GM20000 (cell line): ENCODE measurements around the gene CCDC117.
"Not testable (repeated sequence)": the region's sequence is repeated elsewhere in the genome, so short reads cannot be mapped to it uniquely, and the experiment has no call there.

ENCODE experiments used
- DNase-seq: peaks from one replicate; pipeline ENCODE4 v3.0.0; 2012; ENCODE audit warnings: low spot score
- TF ChIP-seq, protein P1 (sequence below): IDR thresholded peaks from 2 replicates; pipeline ENCODE4 v1.5.1; 2012; ENCODE audit warnings: mild to moderate bottlenecking, control low read depth; ENCODE audit errors: extremely low read depth, missing control alignments

The CCDC117 gene

DNA sequence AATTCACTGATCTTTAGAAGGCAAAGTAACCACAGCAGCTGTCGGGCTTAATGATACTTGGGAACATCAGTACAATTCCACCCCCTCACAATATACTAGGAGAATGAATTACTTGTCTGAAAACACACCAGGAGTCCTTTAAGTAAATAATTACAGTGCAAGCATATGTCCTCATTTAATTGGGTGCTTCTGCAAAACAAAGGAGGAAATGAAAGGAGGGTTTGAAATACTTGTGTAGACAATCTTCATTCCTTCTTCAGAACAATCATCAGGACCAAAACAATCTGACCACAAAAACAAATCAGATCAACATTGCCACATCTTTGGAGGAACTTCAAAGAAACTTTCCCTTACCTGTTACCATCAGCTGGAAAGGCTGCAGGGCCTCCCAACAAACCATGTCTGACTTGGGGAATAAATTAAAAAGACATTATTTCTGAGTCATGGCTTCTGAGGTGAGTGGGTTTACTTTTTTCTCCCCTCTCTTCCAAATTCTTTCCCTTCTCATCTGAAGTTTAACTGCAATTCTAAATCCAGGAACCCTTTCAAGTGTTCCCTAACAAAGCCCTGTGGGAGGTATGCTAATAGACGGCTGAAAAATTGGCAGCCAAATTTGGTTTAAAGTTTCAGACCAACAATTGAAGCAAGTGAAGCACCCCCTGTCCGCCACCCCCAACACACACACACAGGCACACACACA, 12.5 kb upstream of the CCDC117 start:
- DNase-seq: no peak
- TF ChIP-seq, protein P1, sequence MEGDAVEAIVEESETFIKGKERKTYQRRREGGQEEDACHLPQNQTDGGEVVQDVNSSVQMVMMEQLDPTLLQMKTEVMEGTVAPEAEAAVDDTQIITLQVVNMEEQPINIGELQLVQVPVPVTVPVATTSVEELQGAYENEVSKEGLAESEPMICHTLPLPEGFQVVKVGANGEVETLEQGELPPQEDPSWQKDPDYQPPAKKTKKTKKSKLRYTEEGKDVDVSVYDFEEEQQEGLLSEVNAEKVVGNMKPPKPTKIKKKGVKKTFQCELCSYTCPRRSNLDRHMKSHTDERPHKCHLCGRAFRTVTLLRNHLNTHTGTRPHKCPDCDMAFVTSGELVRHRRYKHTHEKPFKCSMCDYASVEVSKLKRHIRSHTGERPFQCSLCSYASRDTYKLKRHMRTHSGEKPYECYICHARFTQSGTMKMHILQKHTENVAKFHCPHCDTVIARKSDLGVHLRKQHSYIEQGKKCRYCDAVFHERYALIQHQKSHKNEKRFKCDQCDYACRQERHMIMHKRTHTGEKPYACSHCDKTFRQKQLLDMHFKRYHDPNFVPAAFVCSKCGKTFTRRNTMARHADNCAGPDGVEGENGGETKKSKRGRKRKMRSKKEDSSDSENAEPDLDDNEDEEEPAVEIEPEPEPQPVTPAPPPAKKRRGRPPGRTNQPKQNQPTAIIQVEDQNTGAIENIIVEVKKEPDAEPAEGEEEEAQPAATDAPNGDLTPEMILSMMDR: no peak

DNA sequence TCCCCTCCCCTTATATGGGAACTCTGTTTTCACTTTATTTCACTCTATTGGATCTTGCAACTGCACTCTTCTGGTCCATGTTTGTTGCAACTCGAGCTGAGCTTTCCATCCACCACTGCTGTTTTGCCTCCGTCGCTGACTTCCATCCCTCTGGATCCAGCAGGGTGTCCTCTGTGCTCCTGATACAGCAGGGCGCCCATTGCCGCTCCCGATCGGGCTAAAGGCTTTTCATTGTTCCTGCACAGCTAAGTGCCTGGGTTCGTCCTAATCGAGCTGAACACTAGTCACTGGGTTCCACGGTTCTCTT, 11.1 kb upstream of the CCDC117 start:
- TF ChIP-seq, protein P1: no peak
- no peak for DNase-seq

DNA sequence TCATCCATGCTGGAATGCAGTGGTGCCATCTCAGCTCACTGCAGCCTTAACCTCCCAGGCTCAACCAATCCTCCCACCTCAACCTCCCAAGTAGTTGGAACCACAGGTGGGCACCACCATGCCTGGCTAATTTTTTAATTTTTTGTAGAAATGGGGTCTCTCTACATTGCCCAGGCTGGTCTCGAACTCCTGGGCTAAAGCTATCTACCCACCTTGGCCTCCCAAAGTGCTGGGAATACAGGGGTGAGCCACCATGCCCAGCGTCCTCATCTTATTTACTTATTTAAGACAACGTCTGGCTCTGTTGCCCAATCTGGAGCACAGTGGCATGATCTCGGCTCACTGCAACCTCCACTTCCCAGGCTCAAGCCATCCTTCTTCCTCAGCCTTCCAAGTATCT, 10.5 kb upstream of the CCDC117 start:
- not testable (repeated sequence) for DNase-seq

DNA sequence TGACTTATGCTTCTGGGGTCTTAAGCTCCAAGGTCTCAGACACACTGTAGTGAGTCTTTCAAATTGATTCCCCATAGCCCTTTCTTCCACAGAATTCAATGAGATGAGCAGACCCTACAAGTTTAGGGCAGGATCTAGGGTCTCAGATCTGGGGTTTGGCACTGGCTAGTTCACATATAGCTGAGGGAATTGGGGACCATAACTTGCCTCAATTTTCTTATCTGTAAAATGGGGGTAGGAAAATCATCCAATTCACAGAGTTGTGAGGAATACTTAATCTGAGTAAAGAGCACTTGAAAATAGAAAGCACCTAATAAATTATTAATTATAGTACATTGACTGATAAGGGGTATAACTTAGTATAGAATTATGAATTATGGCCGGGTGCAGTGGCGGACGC, 5.9 kb upstream of the CCDC117 start:
- TF ChIP-seq, protein P1: no peak
- DNase-seq: no peak

DNA sequence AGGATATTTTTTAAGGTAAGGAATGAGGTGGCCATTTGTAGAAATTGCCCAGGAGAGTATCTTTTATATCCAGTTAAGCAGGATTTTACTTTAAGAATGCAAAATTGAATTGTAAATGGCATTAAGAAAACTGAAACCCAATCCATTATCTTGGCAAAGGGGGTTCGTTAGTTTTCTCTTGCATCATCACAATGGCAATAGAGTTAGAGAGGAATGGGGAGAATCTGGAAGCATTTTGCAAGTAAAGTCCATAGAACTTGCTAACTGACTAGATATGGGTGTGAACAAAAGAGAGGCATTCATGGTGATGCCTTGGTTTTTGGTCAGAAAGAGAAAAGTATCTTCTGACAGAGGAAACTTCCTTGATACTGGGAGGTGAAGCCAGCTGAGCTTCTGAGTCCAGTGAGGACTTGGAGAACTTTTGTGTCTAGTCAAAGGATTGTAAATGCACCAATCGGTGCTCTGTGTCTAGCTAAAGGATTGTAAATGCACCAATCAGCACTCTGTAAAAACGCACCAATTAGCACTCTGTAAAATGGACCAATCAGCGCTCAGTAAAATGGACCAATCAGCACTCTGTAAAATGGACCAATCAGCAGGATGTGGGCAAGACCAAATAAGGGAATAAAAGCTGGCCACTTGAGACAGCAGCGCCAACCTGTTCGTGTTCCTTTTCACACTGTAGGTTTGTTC, 3.6 kb upstream of the CCDC117 start:
- DNase-seq: no peak
- TF ChIP-seq, protein P1: no peak

DNA sequence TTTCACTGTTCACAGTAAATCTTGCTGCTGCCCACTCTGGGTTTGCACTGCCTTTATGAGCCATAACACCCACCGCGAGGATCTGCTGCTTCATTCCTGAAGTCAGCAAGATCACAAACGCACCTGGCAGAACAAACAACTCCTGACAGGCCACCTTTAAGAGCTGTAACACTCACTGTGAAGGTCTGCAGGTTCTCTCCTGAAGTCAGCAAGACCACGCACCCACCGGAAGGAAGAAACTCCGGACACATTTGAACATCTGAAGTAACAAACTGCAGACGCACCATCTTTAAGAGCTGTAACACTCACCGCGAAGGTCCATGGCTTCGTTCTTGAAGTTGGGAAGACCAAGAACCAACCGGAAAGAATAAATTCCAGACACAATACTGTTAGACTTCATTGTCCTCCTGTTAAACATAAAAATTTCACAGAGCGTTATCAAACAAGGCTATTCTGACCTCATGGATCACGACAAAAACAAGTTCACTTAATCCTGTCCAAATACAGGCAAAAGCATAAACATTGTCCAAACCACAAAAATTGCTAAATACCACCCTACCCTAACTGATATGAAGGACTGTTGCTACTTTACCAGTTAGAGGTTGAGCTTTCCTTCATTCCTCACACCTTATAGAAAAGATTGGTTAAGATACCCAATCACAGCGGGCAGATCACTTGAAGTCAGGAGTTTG, 3.0 kb upstream of the CCDC117 start:
- no peak for DNase-seq
- TF ChIP-seq, protein P1: no peak

DNA sequence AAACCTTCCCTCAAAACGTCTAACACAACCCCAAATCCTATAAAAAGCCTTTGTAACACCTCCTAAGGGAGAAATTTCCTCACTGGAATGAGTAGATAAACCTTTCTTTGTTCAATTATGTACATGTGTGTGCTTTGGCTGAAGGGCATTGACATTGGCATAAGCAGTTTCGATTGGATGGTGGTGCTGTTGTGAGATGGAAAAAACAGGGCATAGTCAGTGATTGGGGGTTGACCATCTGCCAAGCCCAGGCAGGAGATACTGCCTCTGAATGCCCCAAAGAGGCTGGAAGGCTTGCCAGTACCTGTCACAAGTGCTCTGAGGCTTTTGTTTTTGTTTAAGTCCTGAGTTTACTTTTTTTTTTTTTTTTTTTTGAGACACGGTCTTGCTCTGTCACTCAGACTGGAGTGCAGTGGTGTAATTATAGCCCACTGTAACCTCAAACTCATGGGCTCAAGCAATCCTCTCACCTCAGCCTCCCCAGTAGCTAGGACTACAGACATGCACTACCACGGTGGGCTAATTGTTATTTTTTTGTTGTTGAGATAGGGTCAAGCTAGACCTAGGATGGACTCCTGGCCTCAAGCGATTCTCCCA, 1.2 kb upstream of the CCDC117 start:
- TF ChIP-seq, protein P1: no peak
- DNase-seq: no peak
